ENCODE measurements around the gene TIMM44.

The TIMM44 gene

GRCh38 chr19:7881910-7882309 is 61.6 kb downstream of the TIMM44 start:
- H3K9me3 Mint-ChIP-seq: no peaks in the 10 kb centered on the region
- no peak overlapping the region for H3K27ac Mint-ChIP-seq
- H3K4me3 Mint-ChIP-seq: no peak overlapping the region
- peaks cover 3% of the 10 kb centered on the region for H3K27me3 Mint-ChIP-seq
- H3K36me3 Mint-ChIP-seq (ENCODE audit: low read depth): no peaks in the 10 kb centered on the region
- no peaks in the 10 kb centered on the region for H3K4me1 Mint-ChIP-seq (ENCODE audit: low read depth)
- no peak for DNase-seq

GRCh38 chr19:7879836-7880235 is 63.6 kb downstream of the TIMM44 start:
- no peak for DNase-seq
- H3K4me1 Mint-ChIP-seq (ENCODE audit: low read depth): peaks cover under 1% of the 10 kb centered on the region
- H3K36me3 Mint-ChIP-seq (ENCODE audit: low read depth): no peaks in the 10 kb centered on the region
- no peaks in the 10 kb centered on the region for H3K9me3 Mint-ChIP-seq
- no peak overlapping the region for H3K4me3 Mint-ChIP-seq
- H3K27me3 Mint-ChIP-seq: peaks cover 13% of the 10 kb centered on the region
- H3K27ac Mint-ChIP-seq: no peak overlapping the region

GRCh38 chr19:7879111-7879807 is 64.2 kb downstream of the TIMM44 start:
- no peak for DNase-seq
- H3K36me3 Mint-ChIP-seq (ENCODE audit: low read depth): no peaks in the 10 kb centered on the region
- peaks cover 17% of the 10 kb centered on the region for H3K27me3 Mint-ChIP-seq
- H3K9me3 Mint-ChIP-seq: no peaks in the 10 kb centered on the region
- H3K27ac Mint-ChIP-seq: no peak overlapping the region
- H3K4me1 Mint-ChIP-seq (ENCODE audit: low read depth): peaks cover 4% of the 10 kb centered on the region
- H3K4me3 Mint-ChIP-seq: no peak overlapping the region

- Mint-ChIP-seq H3K9me3 (no peaks in the 10 kb centered on the region), H3K4me3 (no peak overlapping the region), H3K27me3 (peaks cover 28% of the 10 kb centered on the region), H3K27ac (no peak overlapping the region), H3K36me3 (ENCODE audit: low read depth) (no peaks in the 10 kb centered on the region), H3K4me1 (ENCODE audit: low read depth) (peaks cover 10% of the 10 kb centered on the region)
- DNase-seq: no peak
Measured at GRCh38 chr19:7877249-7877836, 66.1 kb downstream of the TIMM44 start.
